GM18520 (cell line): ENCODE measurements around the gene HAPLN1.

Experiments used
- ATAC-seq: cut with Tn5 transposase; IDR thresholded peaks from one replicate; pipeline ENCODE4 v1.9.1; 2021; ENCODE audit not compliant: unreplicated experiment

HAPLN1 gene

DNA sequence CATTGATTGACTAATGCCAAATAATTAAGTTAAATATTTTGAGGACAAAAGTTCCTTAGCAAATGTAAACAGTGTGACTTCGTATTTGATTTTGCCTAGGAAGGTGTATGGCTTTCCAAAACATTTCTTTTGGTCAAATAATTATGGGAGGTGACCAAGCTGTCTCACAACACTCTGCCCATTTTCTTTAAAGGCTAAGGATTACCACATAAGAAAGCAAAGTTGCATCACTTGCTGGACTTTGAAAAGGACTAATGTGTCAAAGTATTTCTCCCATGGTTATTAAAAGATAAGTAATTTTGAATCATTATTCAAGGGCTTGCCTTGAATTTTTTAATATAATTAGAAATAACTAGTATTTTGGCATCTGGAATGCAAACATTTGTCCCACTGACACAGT, 74.7 kb downstream of the HAPLN1 start:
- ATAC-seq: no peak

DNA sequence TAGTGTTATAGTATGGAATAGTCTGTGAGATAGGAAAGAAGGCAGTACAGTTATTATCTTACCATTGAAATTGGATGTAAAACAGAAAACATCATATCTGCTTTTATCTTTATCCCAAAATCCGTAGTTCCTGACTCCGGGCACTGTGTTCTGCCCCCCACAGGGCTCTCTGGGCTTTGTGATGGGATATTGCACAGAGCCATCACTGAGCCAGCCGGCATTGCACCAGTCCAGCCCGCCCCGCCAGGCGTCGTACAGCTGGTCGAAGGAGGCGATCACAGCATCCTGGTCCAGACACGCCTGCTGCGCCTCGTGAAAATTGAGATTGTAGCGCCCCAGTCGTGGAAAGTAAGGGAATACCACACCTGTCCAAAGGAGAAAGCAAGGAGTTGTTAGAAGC, 76.4 kb downstream of the HAPLN1 start:
- ATAC-seq: no peak

DNA sequence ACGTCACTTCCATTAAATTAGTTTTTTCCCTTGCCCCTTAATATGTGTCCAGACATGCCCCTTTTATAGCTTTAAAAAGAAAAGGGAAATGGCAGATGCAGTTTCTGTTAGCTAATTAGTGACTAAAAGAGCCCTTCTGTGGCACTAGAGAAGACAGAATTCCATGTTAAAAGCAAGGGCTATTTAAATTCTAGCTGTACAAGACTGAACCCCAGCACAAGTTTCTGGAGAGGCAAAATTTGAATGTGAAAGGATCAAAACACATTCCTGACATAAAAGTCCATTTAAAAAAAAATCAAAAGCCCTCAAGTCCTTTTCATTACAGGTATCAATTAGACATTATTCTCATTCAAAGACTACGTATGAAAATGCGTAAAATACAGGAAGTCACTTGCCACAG, 78.7 kb downstream of the HAPLN1 start:
- ATAC-seq: no peak

DNA sequence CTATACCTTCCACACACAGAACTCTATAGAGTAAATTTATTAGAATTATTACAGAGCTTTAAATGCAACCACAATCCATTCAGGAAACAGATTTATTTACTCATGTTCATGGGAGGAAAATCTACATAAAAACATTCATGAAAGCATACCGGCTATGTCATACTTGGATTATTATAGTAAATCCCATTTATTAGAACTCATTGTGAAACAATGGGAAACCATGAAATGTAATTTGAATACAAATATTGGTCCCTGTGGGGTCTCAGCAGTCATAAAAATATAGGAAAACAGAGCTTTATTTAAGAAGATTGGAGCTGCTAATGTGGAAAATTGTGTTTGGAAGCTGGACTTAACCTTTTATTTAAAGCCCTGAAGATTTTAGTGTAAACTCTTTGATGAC, 80.7 kb downstream of the HAPLN1 start:
- no peak for ATAC-seq

DNA sequence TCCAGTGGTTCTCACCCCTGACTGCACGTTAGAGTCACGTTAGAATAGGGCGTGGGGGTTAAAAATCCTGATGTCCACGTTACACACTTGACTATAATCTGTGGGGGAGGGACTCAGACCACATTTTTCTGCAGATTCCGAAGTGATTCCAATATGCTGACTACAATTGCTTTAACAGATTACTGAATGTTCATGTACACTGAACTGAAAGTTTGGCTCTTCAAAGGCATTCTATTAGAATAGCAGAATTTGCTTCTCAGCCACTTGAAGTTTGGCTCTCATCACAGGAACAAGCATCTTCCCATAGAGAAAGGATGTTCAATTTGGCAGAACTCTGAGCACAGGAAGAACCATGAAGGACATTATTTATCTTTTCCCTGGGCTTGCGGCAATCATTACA, 84.5 kb downstream of the HAPLN1 start:
- ATAC-seq: no peak

DNA sequence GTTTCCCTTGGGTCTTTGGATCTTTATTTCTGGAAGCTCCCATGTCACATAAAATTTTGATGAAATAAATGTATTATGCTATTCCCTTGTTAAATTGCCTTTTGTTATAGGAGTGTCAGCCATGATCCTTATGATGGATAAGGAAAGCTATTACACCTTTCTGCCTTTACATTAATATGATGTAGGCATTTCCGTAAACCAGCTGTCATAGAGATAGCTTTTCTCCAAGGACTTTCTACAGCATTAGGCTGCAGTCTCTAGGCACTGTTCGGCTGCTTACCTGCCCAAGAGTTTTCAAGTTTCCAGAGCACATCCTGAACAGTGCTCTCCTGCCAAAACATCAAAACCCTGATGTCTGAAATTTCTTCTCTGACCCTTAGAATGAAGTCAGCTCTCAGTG, 87.4 kb downstream of the HAPLN1 start:
- no peak for ATAC-seq

DNA sequence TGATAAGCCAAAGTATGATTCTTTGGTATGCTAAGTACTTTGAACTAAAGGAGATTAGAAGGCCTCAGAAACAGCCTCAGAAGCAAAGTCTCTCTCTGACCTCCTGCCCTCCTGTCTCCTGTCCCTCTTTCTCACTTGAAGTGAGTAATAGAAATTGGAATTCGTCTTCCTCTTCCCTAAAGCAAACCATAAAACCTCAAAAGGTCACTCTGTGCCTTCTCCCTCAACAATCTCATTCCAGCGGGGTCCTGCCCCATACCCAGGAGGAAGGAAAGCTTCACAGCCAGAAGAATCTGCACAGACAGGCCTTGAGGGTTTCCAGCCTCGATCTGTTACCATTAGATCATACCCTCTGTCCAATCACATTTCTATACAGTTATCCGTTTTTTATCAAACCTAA, 87.8 kb downstream of the HAPLN1 start:
- no peak for ATAC-seq

DNA sequence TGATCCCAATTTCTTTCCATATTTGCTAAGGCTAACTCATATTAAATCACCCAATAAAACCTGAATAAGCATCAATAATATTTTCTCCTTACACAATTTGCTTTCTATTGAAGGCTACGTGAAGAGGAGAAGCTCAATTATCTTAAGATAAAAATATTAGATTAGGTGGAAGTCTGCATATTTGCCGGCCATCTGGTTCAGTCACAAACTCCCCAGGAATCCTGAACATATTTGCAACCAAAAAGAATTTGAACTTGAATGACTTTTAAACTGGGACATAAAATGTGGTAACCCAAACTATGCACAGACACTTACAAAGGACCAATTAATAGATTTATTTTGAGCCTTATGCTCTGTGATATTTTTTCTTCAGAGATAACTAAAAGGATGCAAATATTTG, 92.3 kb downstream of the HAPLN1 start:
- no peak for ATAC-seq

DNA sequence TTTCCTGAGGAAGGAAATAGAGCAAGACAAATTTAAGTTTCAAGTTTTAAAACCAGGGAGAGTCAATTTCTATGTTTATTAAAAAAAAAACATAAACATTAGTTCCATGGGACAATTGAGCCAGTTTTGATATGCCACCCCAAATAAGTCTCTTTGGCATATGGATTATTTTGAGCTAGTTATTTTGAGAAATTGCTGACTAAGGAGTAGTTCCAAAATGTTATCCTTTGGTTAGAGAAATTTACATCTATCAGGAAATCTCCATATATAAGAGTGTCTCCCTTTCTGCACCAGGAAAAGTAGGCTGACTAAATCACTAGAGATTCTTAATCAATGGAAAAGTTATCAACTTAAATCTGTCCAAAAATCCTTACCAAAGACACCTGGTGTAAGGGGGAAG, 105.8 kb downstream of the HAPLN1 start:
- ATAC-seq: no peak

DNA sequence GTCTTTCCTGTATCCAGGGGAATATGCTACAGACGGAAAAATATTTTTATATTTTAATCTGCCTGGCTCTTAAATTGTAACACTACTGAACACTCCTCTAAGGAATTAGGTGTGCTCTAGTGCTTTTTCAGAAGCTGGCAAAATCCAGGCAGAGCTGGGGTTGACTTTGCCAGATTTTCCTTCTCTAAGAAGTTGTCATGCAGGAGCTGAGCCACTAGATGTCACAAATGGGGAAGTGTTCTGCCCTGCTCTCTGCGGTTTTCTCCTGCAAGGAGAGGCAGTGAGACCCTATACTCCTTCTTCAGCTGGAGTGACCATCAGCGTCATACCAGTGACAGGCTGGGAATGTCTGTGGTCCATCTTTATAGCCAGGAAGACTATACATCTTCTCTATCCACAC, 112.5 kb downstream of the HAPLN1 start:
- ATAC-seq: no peak

DNA sequence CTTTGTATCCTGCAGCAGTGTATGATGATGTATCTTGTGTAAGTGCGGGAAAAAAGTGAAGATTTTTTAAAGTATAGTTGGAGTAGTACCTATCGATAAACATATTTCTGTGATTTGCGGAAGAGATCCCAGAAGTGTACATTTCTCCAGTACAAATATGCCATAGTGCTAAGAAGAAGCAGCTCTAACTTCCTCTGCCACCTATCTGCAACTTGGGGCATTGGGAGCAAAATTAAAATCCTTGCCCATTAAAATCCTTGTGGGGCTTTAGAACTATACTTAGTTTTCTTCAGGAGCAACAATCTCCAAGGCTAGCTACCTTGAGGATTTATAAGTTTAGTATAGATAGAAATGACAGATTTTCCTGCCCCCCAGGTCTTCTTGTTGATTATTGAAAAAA, 125.4 kb downstream of the HAPLN1 start:
- no peak for ATAC-seq

DNA sequence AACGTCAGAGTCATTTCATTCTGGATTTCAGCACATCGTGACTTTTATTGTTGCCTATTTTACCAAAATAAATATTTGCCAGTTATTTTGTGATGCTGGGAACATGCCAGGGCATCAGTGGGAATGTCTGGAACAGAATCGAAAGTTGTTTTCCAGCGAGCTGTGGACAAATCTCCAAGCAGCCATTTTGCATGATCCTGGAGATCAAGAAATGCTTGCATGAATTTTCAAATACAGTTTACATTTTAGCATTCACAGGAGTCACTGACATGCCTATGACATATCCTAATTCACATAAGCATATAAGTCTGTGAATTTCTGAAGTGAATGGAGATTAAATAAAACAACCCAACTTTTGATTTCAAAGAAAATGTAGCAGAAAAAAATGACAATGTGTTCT, 129.7 kb downstream of the HAPLN1 start:
- ATAC-seq: no peak

DNA sequence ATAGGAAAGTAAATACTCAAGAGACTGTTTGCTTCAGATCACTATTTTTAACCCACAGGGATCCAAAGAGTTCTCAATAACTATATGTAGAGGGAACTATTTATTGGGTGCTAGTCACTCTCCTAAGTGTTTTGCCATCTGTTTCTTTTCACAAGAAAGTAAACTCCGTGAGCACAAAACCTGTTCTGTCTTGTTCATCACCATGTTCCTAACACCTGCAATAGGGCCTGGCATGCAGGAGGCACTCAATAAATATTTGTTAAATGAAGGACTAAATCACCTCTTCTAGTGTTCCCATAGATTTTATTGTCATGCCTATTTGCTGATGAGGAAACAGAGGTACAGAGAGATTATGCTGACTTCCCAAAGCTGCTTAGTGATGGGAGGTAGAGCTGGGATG, 130.9 kb downstream of the HAPLN1 start:
- ATAC-seq: no peak
